Coronary artery (tissue), 2 donors: ENCODE measurements around the gene SPATA1.
A peak's percentile ranks its signal among the peaks of the same experiment; 100 is the strongest.
"Not testable (repeated sequence)": the region's sequence is repeated elsewhere in the genome, so short reads cannot be mapped to it uniquely, and the experiment has no call there.

Source experiments
- DNase-seq: peaks from one replicate; pipeline ENCODE4 v3.0.0-alpha.2; 2017; ENCODE audit warnings: low spot score
- H3K27ac ChIP-seq, 2 donors: fragments of 200-600 bp; sonication (generic); one replicate each; pipeline ENCODE4 v1.5.1; 2016 to 2019
- H3K4me3 ChIP-seq: fragments of 200-600 bp; sonication (generic); 2 replicates; pipeline ENCODE4 v1.5.1; 2016; ENCODE audit warnings: mild to moderate bottlenecking, moderate library complexity
- TF ChIP-seq, protein P1 (sequence below): fragments of 200-600 bp; sonication (generic); IDR thresholded peaks from one replicate; pipeline ENCODE4 v1.5.1; 2019; ENCODE audit warnings: antibody characterized with exemption

SPATA1 gene

DNA sequence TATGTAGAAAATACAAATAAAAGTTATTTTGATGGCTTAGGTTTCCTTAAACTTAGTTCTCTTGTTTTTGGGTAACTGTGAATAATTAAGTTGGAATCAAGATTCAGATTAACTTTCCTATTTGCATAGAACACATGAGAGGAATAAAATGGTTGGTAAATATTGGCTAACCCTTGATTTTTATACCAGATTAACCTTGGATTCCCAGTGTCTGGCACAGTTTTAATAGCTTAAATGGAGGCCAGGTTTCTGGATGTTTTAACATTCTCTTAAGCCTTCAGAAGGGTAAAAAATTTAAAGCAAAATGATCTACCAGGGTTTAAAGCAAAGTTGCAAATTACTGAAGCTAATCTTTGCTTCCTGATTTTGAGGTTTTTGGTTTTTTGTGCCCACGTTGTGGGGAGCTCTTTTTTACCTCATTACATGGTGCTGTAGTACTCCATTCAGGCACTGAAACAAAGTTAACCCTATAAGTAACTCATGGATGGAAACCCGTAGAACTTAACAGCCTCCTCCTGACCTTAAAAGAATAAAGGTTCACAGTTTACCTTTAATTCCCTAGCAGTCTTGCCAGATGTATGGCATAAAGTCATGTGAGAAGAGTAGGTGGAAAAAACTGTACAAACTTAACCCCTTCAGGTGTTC, 8.4 kb upstream of the SPATA1 start:
- H3K27ac ChIP-seq: no peak overlapping the region
- TF ChIP-seq, protein P1, sequence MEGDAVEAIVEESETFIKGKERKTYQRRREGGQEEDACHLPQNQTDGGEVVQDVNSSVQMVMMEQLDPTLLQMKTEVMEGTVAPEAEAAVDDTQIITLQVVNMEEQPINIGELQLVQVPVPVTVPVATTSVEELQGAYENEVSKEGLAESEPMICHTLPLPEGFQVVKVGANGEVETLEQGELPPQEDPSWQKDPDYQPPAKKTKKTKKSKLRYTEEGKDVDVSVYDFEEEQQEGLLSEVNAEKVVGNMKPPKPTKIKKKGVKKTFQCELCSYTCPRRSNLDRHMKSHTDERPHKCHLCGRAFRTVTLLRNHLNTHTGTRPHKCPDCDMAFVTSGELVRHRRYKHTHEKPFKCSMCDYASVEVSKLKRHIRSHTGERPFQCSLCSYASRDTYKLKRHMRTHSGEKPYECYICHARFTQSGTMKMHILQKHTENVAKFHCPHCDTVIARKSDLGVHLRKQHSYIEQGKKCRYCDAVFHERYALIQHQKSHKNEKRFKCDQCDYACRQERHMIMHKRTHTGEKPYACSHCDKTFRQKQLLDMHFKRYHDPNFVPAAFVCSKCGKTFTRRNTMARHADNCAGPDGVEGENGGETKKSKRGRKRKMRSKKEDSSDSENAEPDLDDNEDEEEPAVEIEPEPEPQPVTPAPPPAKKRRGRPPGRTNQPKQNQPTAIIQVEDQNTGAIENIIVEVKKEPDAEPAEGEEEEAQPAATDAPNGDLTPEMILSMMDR: no peak
- no peak for DNase-seq
- H3K4me3 ChIP-seq: no peak overlapping the region

DNA sequence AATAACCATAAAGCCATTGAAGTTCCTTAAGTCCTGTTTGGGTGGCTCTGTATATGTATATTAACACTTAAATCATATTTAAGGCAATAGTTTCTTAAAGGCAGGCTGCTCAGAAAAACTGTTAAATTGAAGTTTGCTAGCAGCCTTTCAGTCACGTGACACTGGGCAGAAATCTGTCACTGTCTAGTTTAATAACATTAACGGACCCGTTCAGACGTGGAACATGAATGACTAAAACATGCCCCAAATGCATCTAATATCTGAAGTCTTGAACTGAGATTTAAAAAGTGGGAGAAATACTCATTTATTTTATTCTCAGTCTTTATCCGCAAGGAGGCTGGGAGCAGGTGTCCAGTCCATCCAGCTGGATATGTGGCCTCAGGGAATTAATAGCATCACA, 3.3 kb upstream of the SPATA1 start:
- TF ChIP-seq, protein P1: no peak
- Histone ChIP-seq H3K27ac (no peak overlapping the region), H3K4me3 (peak overlapping the region; percentile 85)
- DNase-seq: no peak

DNA sequence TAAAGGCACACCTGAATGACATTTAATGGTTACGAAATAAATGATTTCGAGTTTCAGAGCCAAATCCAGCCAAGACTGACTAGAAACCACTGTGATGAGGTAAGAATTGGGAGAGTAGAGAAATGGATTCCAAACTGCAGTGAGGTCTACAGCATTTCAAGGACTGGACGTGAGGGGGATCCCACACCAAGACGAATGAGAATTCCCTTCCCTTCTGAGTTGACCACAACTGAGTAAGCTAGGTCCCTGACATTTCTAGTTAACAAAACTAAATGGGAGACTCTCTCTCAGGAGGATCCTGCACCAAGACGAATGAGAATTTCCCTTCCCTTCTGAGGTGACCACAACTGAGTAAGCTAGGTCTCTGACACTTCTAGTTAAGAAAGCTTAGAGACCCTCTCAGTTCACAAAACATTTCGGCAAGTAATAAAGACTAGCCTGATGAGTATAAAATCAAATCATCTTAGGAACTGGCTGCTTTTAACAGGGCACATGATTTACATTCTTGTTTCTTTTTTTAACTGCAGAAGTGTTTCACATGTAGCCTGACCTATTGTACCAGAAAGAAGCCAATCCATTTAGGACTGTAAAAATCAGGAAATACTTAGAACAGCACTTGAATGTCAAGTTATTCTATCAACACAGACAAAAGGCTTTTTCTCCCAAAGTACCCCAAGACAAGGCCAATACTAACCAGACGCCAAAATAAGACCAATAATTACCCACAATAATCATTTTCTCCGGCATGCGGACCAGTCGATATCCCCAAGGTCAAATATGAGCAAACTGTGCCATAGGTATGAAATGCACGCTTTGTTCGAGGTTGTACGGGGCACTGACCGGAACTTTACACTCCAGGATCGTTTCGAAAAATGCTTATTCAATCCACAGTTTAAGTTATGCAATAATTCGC, 1.4 kb upstream of the SPATA1 start:
- Histone ChIP-seq H3K4me3 (peak overlapping the region; percentile 85), H3K27ac (peak overlapping the region; percentile 94 to 97)
- DNase-seq: no peak
- TF ChIP-seq, protein P1: no peak

DNA sequence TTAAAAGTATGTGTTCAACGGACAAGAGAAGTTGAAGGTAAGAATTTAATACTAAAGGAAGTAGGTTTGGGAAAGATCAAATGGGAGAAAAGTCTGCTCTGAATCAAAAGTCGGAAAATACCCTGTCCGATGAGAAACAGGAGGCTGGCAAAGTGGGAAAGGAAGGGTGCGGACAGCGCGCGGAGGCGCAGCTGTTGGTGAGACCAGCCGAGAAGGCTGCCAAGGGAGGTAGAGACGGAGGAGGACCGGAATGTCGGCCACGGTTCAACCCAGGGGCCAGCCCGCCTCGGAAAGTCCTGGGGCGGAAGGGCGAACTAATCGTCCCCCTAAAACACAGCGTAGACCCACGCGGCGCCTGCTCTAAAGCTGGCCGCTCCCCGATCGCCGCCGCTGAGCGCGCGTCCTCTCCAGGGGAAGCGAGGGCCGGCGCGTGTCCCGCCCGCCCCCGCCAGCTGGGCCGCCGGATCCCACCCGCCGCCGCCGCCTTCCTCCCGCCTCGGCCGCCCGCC, 639 bp upstream of the SPATA1 start:
- no peak for DNase-seq
- peak overlapping the region; percentile 85 for H3K4me3 ChIP-seq
- TF ChIP-seq, protein P1: no peak
- H3K27ac ChIP-seq: peak overlapping the region; percentile 94 to 97

DNA sequence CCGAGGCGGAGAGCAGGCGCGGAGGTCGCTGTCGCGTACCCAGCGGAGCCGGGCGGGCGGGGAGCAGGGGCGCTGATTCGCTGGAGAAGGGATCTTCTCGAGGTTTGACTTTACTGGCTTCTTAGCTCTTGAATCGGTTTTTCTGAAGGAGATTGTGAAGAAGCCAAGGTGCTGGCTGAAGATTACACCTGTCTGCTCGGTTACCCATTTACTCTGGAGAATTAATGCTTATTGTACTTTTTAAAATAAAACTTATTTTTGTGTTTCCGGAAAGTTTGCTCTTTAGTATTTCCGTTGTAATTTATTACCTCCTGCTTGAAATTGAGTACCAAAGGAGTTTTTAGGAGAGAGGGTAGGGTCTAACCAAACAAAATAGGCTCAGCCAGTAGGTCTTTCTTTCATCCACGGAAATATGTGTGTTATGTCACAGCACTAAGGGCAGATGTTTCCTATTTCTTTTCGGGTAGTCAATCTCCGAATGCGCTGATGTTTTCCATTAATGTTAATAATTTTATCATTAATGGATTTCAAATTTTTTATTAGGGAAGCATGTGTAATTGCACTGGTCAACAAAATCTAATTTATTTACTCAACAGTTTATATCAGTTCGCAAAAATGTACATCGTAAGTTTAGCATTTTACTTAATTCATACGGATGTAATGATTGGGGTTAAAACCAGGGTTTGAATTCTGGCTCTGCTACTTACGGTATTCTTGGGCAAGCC, 705 bp downstream of the SPATA1 start:
- peak overlapping the region; percentile 94 to 97 for H3K27ac ChIP-seq

DNA sequence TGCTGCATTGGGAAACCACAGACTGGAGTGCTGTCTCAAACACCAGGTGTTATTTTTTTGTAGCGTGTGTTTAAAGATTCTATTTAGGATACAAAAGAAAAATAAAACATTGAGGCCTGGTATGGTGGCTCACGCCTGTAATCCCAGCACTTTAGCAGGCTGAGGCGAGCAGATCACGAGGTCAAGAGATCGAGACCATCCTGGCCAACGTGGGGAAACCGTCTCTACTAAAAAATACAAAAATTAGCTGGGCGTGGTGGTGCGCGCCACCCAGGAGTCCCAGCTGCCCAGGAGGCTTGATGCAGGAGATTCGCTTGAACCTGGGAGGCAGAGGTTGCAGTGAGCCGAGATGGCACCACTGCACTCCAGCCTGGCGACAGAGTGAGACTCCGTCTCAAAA, 1.7 kb downstream of the SPATA1 start:
- not testable (repeated sequence) for DNase-seq, H3K4me3 ChIP-seq, H3K27ac ChIP-seq

More for the DNA sequence above, 705 bp downstream of the SPATA1 start:
- no peak for DNase-seq
- TF ChIP-seq, protein P1: no peak
- peak overlapping the region; percentile 85 for H3K4me3 ChIP-seq

DNA sequence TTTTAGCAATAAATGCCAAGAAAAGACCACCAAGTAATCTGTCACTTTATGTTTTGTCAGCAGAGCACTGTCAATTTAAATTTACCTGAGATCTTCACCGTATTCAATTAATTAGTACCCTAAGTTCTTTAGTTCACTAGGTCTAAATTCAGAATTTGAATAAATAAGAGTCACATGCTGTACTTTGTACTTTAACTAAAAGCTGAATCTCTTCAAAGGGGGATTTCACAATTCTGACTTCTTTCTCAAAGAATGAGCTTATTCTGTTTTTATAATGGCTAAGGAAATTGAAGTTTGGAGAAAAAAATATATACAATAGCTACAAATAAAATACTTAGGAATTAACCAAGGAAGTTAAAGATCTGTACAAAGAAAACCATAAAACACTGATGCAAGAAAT, 2.3 kb downstream of the SPATA1 start:
- no peak overlapping the region for H3K4me3 ChIP-seq
- no peak overlapping the region for H3K27ac ChIP-seq
- TF ChIP-seq, protein P1: no peak
- DNase-seq: no peak
